Chondrocyte (in vitro differentiated cells): Measurements from ENCODE around the gene RUNX1. TPM values are rescaled to one million over a fixed set of nuclear protein-coding genes. Genes with fewer than 3 reads are reported as not detected.

ENCODE experiments used
- DNase-seq: peaks from one replicate; pipeline ENCODE4 v3.0.0; 2021; ENCODE audit warnings: mixed read lengths, low spot score
- H3K27ac Mint-ChIP-seq: one replicate; pipeline ENCODE4 v1.8.0; 2021; ENCODE audit warnings: mild to moderate bottlenecking, moderate library complexity, mixed read lengths; ENCODE audit not compliant: unreplicated experiment
- H3K27me3 Mint-ChIP-seq: 2 replicates; pipeline ENCODE4 v1.8.0; 2021; ENCODE audit warnings: low read depth, mixed read lengths
- H3K36me3 Mint-ChIP-seq: 2 replicates; pipeline ENCODE4 v1.8.0; 2021; ENCODE audit warnings: low read depth, mixed read lengths
- H3K4me1 Mint-ChIP-seq: 2 replicates; pipeline ENCODE4 v1.8.0; 2021; ENCODE audit warnings: low read depth, mild to moderate bottlenecking, mixed read lengths
- H3K4me3 Mint-ChIP-seq: one replicate; pipeline ENCODE4 v1.8.0; 2021; ENCODE audit warnings: mild to moderate bottlenecking, moderate library complexity, mixed read lengths; ENCODE audit not compliant: unreplicated experiment
- H3K9me3 Mint-ChIP-seq: 2 replicates; pipeline ENCODE4 v1.8.0; 2021; ENCODE audit warnings: low read depth, mixed read lengths
- CTCF ChIP-seq: fragments of 200-600 bp; sonication (generic); IDR thresholded peaks from 2 replicates; pipeline ENCODE4 v1.5.0; 2021; ENCODE audit warnings: antibody characterized with exemption, mild to moderate bottlenecking, moderate library complexity
- total RNA-seq: library from RNA; stranded (reverse); gene quantifications from 3 replicates; pipeline ENCODE4 v1.2.1, GENCODE V29; 2021

The RUNX1 gene
- total RNA-seq, 1 donor from 2014 or later: 37.9 TPM

GRCh38 chr21:34946916-34947534 lies 102.1 kb downstream of the RUNX1 start:
- TF ChIP-seq CTCF: peak; percentile 57
- Mint-ChIP-seq H3K36me3 (no peaks in the 10 kb centered on the region), H3K27ac (no peak overlapping the region), H3K4me1 (peaks cover 28% of the 10 kb centered on the region), H3K27me3 (no peaks in the 10 kb centered on the region), H3K4me3 (no peak overlapping the region), H3K9me3 (no peaks in the 10 kb centered on the region)
- DNase-seq: no peak

GRCh38 chr21:34946385-34946840 lies 102.7 kb downstream of the RUNX1 start:
- no peak for DNase-seq
- H3K9me3 Mint-ChIP-seq: no peaks in the 10 kb centered on the region
- peaks cover 28% of the 10 kb centered on the region for H3K4me1 Mint-ChIP-seq
- no peak for TF ChIP-seq CTCF
- no peak overlapping the region for H3K4me3 Mint-ChIP-seq
- H3K36me3 Mint-ChIP-seq: no peaks in the 10 kb centered on the region
- H3K27ac Mint-ChIP-seq: no peak overlapping the region
- no peaks in the 10 kb centered on the region for H3K27me3 Mint-ChIP-seq

GRCh38 chr21:34945288-34945687 lies 103.8 kb downstream of the RUNX1 start:
- no peak for DNase-seq
- TF ChIP-seq CTCF: no peak
- no peaks in the 10 kb centered on the region for H3K36me3 Mint-ChIP-seq
- H3K9me3 Mint-ChIP-seq: no peaks in the 10 kb centered on the region
- H3K27ac Mint-ChIP-seq: no peak overlapping the region
- H3K4me3 Mint-ChIP-seq: no peak overlapping the region
- no peaks in the 10 kb centered on the region for H3K27me3 Mint-ChIP-seq
- H3K4me1 Mint-ChIP-seq: peaks cover 28% of the 10 kb centered on the region

- H3K36me3 Mint-ChIP-seq: no peaks in the 10 kb centered on the region
- H3K4me1 Mint-ChIP-seq: peaks cover 28% of the 10 kb centered on the region
- no peak overlapping the region for H3K4me3 Mint-ChIP-seq
- H3K27me3 Mint-ChIP-seq: no peaks in the 10 kb centered on the region
- H3K27ac Mint-ChIP-seq: no peak overlapping the region
- no peak for DNase-seq
- TF ChIP-seq CTCF: no peak
- no peaks in the 10 kb centered on the region for H3K9me3 Mint-ChIP-seq
Observed at GRCh38 chr21:34944015-34944755, 104.9 kb downstream of the RUNX1 start.

- Mint-ChIP-seq H3K27me3 (no peaks in the 10 kb centered on the region), H3K4me1 (peaks cover 36% of the 10 kb centered on the region), H3K9me3 (no peaks in the 10 kb centered on the region), H3K4me3 (no peak overlapping the region), H3K36me3 (no peaks in the 10 kb centered on the region), H3K27ac (no peak overlapping the region)
- no peak for TF ChIP-seq CTCF
- no peak for DNase-seq
Observed at GRCh38 chr21:34942911-34943310, 106.2 kb downstream of the RUNX1 start.
